OCI-LY3 (cell line): ENCODE data around the gene BIN2.

ENCODE experiments used
- H2AFZ ChIP-seq: fragments of 200-600, 300-600 bp; shearing (Covaris generic); 2 replicates; pipeline ENCODE4 v1.6.0; 2014; ENCODE audit warnings: antibody characterized with exemption, low read depth, low read length
- H3K27ac ChIP-seq: fragments of 200-600, 300-600 bp; sonication (generic); 2 replicates; pipeline ENCODE4 v1.5.1; 2014; ENCODE audit warnings: mild to moderate bottlenecking, low read length, moderate library complexity, mixed read lengths
- H3K27me3 ChIP-seq: fragments of 200-600, 300-600 bp; sonication (generic); 2 replicates; pipeline ENCODE4 v1.6.1; 2014; ENCODE audit warnings: low read depth, low read length, mixed read lengths
- H3K36me3 ChIP-seq: fragments of 200-600, 300-600 bp; sonication (generic); replicated peaks from 2 replicates; pipeline ENCODE3; 2014; ENCODE audit warnings: low read depth, low read length, mixed read lengths
- H3K4me1 ChIP-seq: fragments of 300-600, 200-600 bp; sonication (generic); 2 replicates; pipeline ENCODE4 v1.6.1; 2014; ENCODE audit warnings: low read length, mixed read lengths
- H3K4me2 ChIP-seq: fragments of 200-600, 300-600 bp; sonication (generic); 2 replicates; pipeline ENCODE4 v1.6.1; 2014; ENCODE audit warnings: low read length, mixed read lengths
- H3K4me3 ChIP-seq: fragments of 300-600, 200-600 bp; sonication (generic); 2 replicates; pipeline ENCODE4 v1.5.1; 2014; ENCODE audit warnings: antibody characterized with exemption, mild to moderate bottlenecking, low read length, moderate library complexity
- H3K79me2 ChIP-seq: fragments of 300-600, 200-600 bp; shearing (Covaris generic); 2 replicates; pipeline ENCODE4 v1.6.1; 2014; ENCODE audit warnings: mild to moderate bottlenecking, low read length, mixed read lengths
- H3K9ac ChIP-seq: fragments of 300-600, 200-600 bp; shearing (Covaris generic); 2 replicates; pipeline ENCODE4 v1.6.0; 2014; ENCODE audit warnings: mild to moderate bottlenecking, low read length, moderate library complexity
- H3K9me3 ChIP-seq: fragments of 200-600, 300-600 bp; shearing (Covaris generic); 2 replicates; pipeline ENCODE4 v1.6.1; 2014; ENCODE audit warnings: low read length, mixed read lengths; ENCODE audit not compliant: insufficient read depth
- H4K20me1 ChIP-seq: fragments of 200-600, 300-600 bp; sonication (generic); 2 replicates; pipeline ENCODE4 v1.6.1; 2016; ENCODE audit warnings: low read length, mixed read lengths; ENCODE audit not compliant: insufficient read depth
- EZH2phosphoT487 ChIP-seq: fragments of 200-600 bp; shearing (Covaris generic); IDR thresholded peaks from 2 replicates; pipeline ENCODE4 v1.6.1; 2018; ENCODE audit warnings: antibody characterized with exemption, mixed run types, low read depth
- TF ChIP-seq, protein P1 (sequence below): fragments of 200-600, 300-600 bp; sonication (generic); IDR thresholded peaks from 2 replicates; pipeline ENCODE4 v1.5.1; 2014; ENCODE audit warnings: antibody characterized with exemption, low read length, low read depth

The BIN2 gene

DNA sequence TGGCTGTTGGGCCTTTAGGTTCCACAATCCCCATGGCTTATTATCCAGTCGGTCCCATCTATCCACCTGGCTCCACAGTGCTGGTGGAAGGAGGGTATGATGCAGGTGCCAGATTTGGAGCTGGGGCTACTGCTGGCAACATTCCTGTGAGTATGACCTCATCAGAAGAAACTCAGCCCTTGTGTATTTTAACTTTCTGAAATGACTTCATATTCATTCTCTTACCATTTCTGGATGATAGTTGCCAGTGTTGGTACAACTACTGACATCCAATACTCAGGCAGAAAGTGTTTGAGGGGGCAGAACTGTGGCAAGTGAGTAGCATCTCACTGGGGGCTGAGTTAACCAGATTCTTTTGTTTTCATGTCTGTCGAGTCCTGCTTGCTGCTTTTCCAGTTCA, 83.0 kb downstream of the BIN2 start:
- Histone ChIP-seq H3K9me3 (no peaks in the 10 kb centered on the region), H2AFZ (no peak overlapping the region), H3K4me2 (no peak overlapping the region), H3K27me3 (no peaks in the 10 kb centered on the region), H3K27ac (no peak overlapping the region), H4K20me1 (0 out of 2 replicates have a peak, but pooled peaks cover 4% of the 10 kb centered on the region), H3K9ac (no peak overlapping the region), H3K36me3 (peaks cover 43% of the 10 kb centered on the region), H3K4me1 (peaks cover 29% of the 10 kb centered on the region), H3K79me2 (peaks cover 17% of the 10 kb centered on the region), H3K4me3 (no peak overlapping the region)
- TF ChIP-seq, protein P1, sequence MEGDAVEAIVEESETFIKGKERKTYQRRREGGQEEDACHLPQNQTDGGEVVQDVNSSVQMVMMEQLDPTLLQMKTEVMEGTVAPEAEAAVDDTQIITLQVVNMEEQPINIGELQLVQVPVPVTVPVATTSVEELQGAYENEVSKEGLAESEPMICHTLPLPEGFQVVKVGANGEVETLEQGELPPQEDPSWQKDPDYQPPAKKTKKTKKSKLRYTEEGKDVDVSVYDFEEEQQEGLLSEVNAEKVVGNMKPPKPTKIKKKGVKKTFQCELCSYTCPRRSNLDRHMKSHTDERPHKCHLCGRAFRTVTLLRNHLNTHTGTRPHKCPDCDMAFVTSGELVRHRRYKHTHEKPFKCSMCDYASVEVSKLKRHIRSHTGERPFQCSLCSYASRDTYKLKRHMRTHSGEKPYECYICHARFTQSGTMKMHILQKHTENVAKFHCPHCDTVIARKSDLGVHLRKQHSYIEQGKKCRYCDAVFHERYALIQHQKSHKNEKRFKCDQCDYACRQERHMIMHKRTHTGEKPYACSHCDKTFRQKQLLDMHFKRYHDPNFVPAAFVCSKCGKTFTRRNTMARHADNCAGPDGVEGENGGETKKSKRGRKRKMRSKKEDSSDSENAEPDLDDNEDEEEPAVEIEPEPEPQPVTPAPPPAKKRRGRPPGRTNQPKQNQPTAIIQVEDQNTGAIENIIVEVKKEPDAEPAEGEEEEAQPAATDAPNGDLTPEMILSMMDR, result no peak
- no peak for TF ChIP-seq EZH2phosphoT487

DNA sequence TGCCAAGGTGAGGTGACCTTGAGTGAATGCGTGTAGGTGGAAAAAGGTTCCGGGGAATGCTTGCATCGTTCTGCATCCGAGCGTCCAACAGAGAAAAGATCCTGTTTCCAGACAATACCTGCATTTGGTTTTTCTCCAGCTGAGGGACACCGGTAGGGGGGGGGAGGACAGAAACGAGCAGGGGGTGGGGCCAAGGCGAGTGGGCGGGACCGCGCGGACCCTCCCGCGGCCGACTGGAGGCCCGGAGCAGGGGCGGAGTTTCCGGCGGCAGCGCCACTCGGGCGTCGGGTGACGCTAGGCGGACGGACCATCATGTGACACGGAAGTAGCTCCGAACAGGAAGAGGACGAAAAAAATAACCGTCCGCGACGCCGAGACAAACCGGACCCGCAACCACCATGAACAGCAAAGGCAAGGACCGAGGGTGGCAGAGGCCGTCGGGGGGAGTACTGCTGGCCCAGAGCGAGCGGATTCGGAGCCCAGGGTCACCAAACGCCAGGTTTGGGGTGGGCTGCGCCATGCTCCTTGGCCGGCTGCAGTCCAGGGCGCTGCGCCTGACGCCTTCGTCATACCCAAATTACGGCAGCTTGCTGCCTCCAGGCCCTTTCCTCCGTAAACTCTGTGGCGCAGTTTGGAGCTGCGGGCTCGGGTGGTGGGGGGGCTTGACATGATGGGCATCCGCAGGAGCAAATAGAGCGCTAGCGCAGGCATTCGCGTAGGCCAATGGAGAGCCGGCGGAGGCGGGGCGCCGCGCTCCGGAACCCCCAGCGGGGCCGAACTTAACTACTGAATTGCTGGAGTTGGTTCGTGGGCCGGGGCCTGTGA, 85.3 kb downstream of the BIN2 start, which contains the start of gene DAZAP2:
DAZAP2 (plus strand) TSS at position 317 of the 825 bp plus-strand sequence; CDS start at position 399, 82 bp downstream.
- TF ChIP-seq, protein P1, result 0 out of 2 replicates have a peak, but pooled peaks have one; percentile 2
- no peak for TF ChIP-seq EZH2phosphoT487
- 0 out of 2 replicates have a peak, but pooled peaks cover 4% of the 10 kb centered on the region for H4K20me1 ChIP-seq

DNA sequence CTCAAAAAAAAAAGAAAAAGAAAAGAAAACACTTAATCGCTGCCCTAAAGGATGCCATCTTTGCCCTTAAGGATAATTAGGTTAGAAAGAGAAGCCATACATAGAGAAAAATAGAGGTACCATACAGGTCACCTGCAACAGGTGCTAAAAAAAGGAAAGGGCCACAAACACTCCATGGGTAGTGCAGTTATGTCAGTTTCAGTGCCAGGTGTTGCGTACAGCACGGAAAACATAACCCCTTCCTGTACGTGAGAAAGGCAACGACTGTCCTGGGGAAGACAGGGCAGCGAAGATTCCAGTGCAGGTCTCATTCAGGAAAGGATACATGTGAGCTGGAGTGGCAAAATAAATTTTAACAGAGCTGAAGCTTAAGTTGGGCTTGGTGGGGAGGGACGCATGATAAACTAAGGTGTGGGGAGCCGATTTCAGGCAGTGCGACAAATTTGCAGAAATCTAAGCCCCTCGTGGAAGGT, 85.9 kb downstream of the BIN2 start:
- Histone ChIP-seq H3K4me1 (peaks cover 23% of the 10 kb centered on the region), H3K27ac (peak overlapping the region; percentile 16; the same call in 1 of the 2 replicates), H3K9me3 (no peaks in the 10 kb centered on the region), H3K4me2 (peak overlapping the region; percentile 96), H3K4me3 (peak overlapping the region; percentile 97), H3K36me3 (peaks cover 25% of the 10 kb centered on the region), H3K27me3 (no peaks in the 10 kb centered on the region), H4K20me1 (0 out of 2 replicates have a peak, but pooled peaks cover 4% of the 10 kb centered on the region), H3K79me2 (peaks cover 17% of the 10 kb centered on the region), H2AFZ (peak overlapping the region; percentile 90), H3K9ac (peak overlapping the region; percentile 68)
- TF ChIP-seq EZH2phosphoT487, result no peak
- TF ChIP-seq, protein P1, result 0 out of 2 replicates have a peak, but pooled peaks have one; percentile 3

More for the DNA sequence above, 85.3 kb downstream of the BIN2 start, which contains the start of gene DAZAP2:
- Histone ChIP-seq H3K79me2 (peaks cover 17% of the 10 kb centered on the region), H3K9ac (peak within 1 kb of the TSS; percentile 100), H3K4me1 (peaks cover 26% of the 10 kb centered on the region), H3K27ac (peak within 1 kb of the TSS; percentile 91), H3K27me3 (no peaks in the 10 kb centered on the region), H3K4me2 (peak within 1 kb of the TSS; percentile 96), H3K9me3 (no peaks in the 10 kb centered on the region), H3K4me3 (peak within 1 kb of the TSS; percentile 97), H2AFZ (peak within 1 kb of the TSS; percentile 90), H3K36me3 (peaks cover 25% of the 10 kb centered on the region)

DNA sequence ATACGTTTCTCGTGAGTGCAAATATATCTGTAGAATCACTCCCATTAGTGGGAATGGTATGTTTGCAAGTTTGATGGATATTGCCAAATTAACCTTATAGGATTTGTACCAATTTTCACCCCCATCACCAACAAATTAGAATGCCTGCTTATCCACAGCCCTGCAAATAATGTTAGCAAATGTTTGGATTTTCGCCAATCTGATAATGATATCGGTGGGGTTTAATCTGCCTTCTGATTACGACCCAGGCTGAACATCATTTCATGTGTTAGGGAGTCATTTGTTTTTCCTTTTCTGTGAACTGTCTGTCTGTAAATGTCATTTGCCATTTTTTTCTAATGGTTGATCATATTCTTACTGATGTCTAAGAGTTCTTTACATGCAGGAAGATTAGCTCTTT, 89.4 kb downstream of the BIN2 start:
- Histone ChIP-seq H3K36me3 (no peaks in the 10 kb centered on the region), H3K4me1 (peaks cover 5% of the 10 kb centered on the region), H3K27me3 (no peaks in the 10 kb centered on the region), H2AFZ (no peak overlapping the region), H3K27ac (no peak overlapping the region), H3K4me3 (no peak overlapping the region), H4K20me1 (no peaks in the 10 kb centered on the region), H3K4me2 (no peak overlapping the region), H3K9ac (no peak overlapping the region), H3K79me2 (peaks cover 8% of the 10 kb centered on the region), H3K9me3 (no peaks in the 10 kb centered on the region)
- TF ChIP-seq, protein P1, result no peak
- no peak for TF ChIP-seq EZH2phosphoT487
